HG03575 (cell line): Measurements from ENCODE around the gene NUFIP1.

Source experiments
- ATAC-seq: cut with Tn5 transposase; IDR thresholded peaks from one replicate; pipeline ENCODE4 v1.9.1; 2021; ENCODE audit not compliant: unreplicated experiment, insufficient number of reproducible peaks, low FRiP score; ENCODE audit errors: extremely low read depth

NUFIP1 gene

DNA sequence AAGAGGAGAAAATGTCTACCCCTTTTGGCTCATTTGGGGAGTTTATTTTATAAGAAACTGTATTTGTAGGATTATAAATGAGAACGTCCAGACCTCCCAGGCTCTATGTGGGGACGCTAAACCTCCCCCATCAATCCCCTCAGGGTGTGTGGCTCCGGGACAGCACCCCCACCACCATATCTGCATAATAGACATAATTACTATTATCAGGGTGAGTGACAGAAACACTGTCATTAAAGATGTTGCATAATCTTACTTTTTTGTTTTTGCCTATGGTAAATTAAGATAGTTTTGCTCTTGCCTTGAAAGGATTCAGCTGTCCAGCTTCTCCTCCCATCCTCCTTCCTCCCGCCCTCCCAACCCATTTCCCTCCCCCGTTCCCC, 93.3 kb downstream of the NUFIP1 start:
- ATAC-seq: no peak

- ATAC-seq: no peak
Observed at GRCh38 chr13:44895264-44895952, 93.9 kb downstream of the NUFIP1 start.

DNA sequence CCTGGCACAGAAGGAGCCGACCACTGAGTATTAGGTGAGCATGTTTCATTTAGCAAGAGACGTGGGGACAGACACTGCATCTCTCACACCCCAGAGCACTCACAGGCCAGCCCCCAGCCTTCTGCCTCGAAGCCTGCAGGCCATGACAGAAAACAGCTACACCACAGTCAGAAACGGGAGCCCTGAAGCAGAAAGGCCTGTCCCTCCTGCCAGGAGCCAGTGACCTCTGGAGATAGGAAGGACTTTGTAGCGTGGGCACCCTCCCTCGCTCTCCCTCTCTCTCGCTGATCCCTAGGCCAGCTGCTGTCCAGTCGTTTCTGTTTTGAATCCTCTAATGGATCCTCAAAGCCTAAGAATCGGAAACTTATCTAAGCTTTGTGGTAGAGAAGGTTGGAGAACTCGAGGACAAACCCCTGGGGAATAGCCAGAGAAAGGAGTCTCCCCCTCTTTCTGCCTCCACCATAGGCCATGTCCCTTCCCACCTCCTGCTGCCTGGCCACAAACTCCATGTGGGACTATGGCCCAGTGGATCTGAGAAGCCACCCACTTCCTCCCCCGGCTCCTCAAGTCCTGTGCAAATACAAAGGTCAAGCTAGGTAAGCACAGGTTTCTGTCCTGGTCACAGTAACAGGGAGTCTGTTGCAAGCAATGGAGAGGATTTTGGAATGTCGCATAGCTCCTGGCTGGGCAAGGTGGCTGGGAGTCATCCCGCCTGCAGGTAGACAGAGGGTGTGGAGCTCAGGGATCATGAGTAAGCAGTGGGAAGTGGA, 95.1 kb downstream of the NUFIP1 start:
- ATAC-seq: no peak
